ENCODE measurements around the gene ASAP2.

ASAP2 gene

DNA sequence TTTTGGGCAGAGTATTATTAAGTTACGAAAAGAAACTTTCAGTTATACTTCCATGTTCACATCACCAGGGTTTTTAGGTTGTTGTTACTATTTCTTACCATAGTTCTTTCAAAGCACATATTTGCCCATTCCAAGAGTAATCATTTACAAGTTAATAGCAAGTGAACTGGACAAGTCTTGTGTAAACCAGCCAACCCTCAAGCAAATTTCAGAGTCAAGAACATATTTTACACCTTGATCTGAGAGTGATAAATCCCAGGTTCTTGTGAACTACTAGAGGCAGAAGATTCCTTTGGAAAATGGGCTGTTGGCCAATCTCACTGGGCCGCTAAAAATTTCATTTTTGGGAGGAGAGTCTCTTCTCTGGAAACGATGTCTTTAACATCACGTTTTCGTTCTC is 2.7 kb upstream of the ASAP2 start:
- TF ChIP-seq, protein P1, sequence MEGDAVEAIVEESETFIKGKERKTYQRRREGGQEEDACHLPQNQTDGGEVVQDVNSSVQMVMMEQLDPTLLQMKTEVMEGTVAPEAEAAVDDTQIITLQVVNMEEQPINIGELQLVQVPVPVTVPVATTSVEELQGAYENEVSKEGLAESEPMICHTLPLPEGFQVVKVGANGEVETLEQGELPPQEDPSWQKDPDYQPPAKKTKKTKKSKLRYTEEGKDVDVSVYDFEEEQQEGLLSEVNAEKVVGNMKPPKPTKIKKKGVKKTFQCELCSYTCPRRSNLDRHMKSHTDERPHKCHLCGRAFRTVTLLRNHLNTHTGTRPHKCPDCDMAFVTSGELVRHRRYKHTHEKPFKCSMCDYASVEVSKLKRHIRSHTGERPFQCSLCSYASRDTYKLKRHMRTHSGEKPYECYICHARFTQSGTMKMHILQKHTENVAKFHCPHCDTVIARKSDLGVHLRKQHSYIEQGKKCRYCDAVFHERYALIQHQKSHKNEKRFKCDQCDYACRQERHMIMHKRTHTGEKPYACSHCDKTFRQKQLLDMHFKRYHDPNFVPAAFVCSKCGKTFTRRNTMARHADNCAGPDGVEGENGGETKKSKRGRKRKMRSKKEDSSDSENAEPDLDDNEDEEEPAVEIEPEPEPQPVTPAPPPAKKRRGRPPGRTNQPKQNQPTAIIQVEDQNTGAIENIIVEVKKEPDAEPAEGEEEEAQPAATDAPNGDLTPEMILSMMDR (IDR thresholded peaks at IDR 0.05; ENCODE audit: low read depth, low read length, missing control alignments): no peak
- no peak for DNase-seq (ENCODE audit: low read depth)
- no peak overlapping the region for H3K4me3 ChIP-seq (ENCODE audit: low read depth, low read length)
- in situ Hi-C loops (cut with HindIII; ENCODE audit: low sequenced_read_pairs): no loop called here

GRCh38 chr2:9204939-9205338 is 1.7 kb upstream of the ASAP2 start:
- TF ChIP-seq, protein P1 (IDR thresholded peaks at IDR 0.05; ENCODE audit: low read depth, low read length, missing control alignments): no peak
- in situ Hi-C loops (cut with HindIII; ENCODE audit: low sequenced_read_pairs): loop anchor here (5.0 kb wide), 2 partner anchors 63 to 87 kb away; no protein-coding TSS in a partner anchor
- no peak overlapping the region for H3K4me3 ChIP-seq (ENCODE audit: low read depth, low read length)
- DNase-seq (ENCODE audit: low read depth): no peak

GRCh38 chr2:9205486-9205885 is 1.1 kb upstream of the ASAP2 start:
- in situ Hi-C loops (cut with HindIII; ENCODE audit: low sequenced_read_pairs): loop anchor here (5.0 kb wide), 2 partner anchors 63 to 87 kb away; no protein-coding TSS in a partner anchor
- peak overlapping the region; percentile 57 for H3K4me3 ChIP-seq (ENCODE audit: low read depth, low read length)
- TF ChIP-seq, protein P1 (IDR thresholded peaks at IDR 0.05; ENCODE audit: low read depth, low read length, missing control alignments): no peak
- no peak for DNase-seq (ENCODE audit: low read depth)

- in situ Hi-C loops (cut with HindIII; ENCODE audit: low sequenced_read_pairs): loop anchor here (5.0 kb wide), 2 partner anchors 65 to 85 kb away; no protein-coding TSS in a partner anchor
- DNase-seq (ENCODE audit: low read depth): no peak
- TF ChIP-seq, protein P1 (IDR thresholded peaks at IDR 0.05; ENCODE audit: low read depth, low read length, missing control alignments): no peak
- H3K4me3 ChIP-seq (ENCODE audit: low read depth, low read length): peak overlapping the region; percentile 57
Measured at GRCh38 chr2:9206991-9207640, 504 bp downstream of the ASAP2 start.

DNA sequence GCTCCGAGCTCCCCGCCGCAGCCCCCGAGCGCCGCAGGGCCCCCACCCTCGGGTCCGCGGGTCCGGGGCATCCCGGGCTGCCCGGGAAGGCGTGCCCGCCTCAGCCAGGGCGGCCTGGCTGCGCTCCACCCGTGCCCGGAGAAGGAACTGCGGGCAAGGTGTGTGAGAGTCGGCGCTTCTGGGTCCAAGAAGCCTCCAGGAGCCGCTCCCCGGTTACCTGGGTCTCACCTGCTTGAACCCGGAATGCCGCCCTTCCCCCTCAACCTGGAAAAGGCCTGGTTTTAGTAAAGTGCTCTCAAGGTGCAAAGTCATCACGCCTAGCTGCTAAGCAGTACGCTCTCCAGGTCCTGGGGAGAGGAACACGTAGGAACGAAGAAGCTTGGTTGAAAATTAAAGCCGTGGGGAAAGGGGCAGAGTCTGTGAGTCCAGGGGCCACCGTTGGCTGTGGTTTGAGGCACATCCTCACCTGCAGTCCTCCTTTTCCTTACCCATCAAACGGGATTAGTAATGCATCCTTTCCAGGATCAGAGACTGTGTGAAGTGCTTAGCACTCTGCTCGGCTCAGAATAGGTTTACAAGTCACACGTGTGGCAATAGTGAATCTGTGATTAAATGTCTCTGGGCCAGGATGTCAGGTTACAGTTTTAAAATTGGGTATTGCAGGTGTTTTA is 1.2 kb downstream of the ASAP2 start:
- in situ Hi-C loops (cut with HindIII; ENCODE audit: low sequenced_read_pairs): loop anchor here (5.0 kb wide), 2 partner anchors 65 to 85 kb away; no protein-coding TSS in a partner anchor
- TF ChIP-seq, protein P1 (IDR thresholded peaks at IDR 0.05; ENCODE audit: low read depth, low read length, missing control alignments): no peak
- no peak for DNase-seq (ENCODE audit: low read depth)
- H3K4me3 ChIP-seq (ENCODE audit: low read depth, low read length): peak overlapping the region; percentile 57

DNA sequence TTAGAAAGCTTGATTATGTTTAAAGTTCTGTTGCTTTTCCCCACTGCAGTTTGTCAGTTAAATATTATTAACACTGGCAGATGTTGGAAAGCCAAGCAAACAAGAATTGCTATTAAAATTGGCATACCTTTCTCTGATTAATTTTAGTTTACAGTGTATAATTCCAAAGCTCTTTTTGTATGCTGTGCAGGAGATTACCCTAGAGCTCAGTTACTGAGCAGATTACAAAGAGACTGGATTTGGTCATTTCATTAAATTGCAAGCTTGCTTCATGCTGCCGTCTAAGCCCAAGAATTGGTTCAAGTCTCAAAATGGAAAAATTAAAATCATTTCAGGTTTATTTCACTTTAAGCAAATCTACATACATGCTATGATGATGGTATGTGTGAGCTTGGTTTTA is 2.3 kb downstream of the ASAP2 start:
- DNase-seq (ENCODE audit: low read depth): no peak
- in situ Hi-C loops (cut with HindIII; ENCODE audit: low sequenced_read_pairs): loop anchor here (5.0 kb wide), 2 partner anchors 67 to 83 kb away; no protein-coding TSS in a partner anchor
- TF ChIP-seq, protein P1 (IDR thresholded peaks at IDR 0.05; ENCODE audit: low read depth, low read length, missing control alignments): no peak
- peak overlapping the region; percentile 33 for H3K4me3 ChIP-seq (ENCODE audit: low read depth, low read length)
